Measurements from ENCODE around the gene PISD.

Gene PISD

DNA sequence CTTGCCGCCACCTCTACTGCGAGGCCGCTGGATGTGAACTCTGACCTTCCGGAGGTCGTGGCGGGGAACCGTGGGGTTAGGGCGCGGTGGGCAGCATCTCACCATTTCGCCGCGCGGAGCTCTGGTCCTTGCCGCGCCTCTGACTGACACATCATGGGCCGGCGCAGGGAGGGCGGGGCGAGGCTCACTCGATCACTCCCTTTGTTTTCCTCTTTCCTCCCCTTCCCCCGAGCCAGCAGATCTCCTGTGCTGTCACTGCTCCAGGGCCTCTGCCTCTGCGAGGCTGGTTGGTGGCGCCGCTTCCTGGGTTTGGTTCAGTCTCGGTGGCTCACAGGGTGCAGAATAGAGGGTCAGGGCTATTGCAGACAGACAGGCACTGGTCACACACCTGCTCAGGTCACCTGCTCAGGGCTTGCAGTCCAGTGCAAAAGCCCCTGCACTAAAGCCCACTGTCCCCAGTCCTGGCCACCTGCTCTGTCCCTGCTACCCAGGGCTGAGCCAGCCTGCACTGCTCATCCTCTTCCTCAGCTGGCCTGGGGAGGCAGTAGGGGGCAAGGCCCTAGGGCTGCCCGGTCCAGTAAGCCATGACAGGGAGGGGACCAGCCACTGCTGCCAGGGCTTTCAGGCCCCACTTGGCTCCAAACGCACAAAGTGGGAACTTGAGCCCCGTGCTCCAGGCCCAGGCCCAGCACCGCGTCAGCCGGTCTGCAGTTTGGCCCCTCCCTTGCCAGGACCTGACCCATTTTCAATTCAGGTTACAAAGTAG lies 36.2 kb downstream of the PISD start:
- DNase-seq (ENCODE audit: low read depth) = no peak

DNA sequence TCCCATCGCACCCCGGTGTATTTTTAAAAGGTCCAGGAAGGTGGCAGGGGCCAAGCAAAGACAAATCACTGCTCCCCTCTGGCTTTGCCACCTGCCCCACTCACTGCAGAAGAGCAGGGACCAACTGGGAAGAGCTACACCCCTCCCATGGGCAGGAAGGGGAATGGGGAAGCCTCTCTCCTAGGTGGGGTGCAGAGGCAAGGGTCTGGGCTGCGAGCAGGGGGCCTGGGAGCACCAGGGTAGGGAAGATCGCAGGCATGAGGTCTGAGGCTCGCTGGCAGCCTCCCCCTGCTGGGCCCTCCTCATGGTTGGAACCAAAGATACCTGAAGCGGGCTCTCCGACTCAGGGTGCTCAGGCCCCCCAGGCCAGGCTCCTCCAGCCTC lies 36.8 kb downstream of the PISD start:
- DNase-seq (ENCODE audit: low read depth) = no peak

DNA sequence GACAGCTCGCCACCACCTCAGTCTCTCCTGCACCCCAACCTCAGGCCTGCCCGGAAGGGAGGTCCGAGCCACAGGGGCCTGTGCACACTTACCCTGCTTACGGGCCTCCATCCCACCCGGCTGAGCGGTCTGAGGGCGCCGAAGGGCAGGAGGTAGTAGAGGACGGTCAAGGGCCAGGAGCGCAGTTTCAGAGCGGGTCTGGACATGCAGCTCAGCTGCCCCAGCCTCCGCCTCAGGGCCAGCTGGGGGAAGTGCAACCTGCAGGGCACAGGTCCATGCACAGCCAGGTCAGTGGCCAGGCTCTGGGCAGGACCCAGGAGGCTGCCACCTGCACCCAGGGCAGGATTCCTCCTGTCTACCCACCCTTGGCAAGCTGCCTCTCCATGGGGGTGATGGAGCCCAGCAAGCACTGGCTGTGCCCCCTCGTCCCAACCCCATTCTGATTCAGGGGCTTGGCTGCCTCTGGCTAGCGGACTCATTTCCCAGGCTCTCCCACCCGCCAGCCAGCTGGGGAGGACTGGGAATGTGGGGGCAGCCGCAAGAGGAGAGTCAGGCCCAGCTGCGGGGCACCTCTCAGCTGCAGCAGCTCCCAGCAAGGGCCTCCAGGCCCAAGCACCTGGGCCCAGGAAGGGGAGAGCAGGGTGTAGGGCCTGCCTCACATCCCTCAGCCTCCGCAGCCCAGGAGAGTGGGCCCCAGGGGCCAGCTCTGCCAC lies 38.3 kb downstream of the PISD start:
- no peak for DNase-seq (ENCODE audit: low read depth)

DNA sequence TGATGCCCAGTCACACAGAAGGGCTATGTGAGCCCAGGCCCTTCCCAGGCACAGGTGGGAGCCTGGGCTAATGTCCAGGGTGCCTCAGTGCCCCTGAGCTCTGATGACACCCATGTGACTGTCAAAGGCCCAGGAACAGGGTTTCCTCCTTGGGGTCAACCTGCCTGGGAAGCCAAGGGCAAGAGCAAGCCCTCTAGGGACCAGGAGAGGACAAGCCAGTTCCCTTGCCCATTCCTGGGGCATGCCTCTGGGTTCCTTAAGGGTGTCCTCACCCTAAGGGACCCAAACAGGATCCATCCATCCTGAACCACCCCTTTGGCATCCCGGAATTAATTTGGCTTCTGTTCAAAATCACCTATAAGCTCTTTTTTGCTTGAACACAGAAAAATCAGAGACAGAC lies 39.0 kb downstream of the PISD start:
- DNase-seq (ENCODE audit: low read depth) = no peak

- DNase-seq (ENCODE audit: low read depth) = no peak
These were observed 40.4 kb downstream of the PISD start for GRCh38 chr22:31621507-31622124.

GRCh38 chr22:31620756-31621480 lies 41.1 kb downstream of the PISD start:
- DNase-seq (ENCODE audit: low read depth) = no peak

GRCh38 chr22:31619611-31620300 lies 42.3 kb downstream of the PISD start:
- DNase-seq (ENCODE audit: low read depth) = no peak

DNA sequence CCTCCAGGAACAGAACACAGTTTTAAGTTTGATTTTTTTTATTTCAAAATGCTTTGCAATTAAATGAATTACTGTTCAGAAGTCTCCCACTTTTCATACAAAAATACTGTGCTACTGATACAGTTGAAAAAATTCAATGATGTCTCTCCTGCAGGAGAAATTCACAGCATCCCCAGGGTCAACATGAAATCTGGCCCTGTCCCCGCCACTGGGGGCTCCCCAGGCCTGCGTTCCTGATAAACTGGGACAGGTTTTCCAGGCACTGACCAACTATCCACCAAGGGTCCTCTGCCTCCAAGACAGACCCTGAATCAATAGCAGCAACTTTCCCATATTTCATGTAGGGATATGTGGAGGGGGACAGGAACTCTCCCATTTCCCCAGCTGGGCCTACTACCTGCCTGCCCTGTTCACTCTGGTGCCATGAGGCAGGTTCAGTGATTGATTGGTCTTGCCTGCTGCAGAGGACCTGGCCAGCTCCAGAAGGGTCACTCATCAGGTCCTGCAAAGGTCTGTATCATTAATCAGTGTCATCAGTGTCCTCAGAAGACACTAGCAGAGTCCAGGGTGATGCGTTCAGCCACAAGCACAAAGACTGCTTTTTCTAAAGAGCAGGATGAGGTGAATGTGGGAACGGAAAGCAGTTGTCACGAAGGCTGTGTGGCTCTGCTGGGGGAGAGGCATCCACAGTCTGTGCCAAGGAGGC lies 43.4 kb downstream of the PISD start:
- DNase-seq (ENCODE audit: low read depth) = no peak

- DNase-seq (ENCODE audit: low read depth) = no peak
These were observed 44.0 kb downstream of the PISD start for GRCh38 chr22:31618057-31618456.

GRCh38 chr22:31616315-31616980 lies 45.6 kb downstream of the PISD start:
- DNase-seq (ENCODE audit: low read depth) = no peak

DNA sequence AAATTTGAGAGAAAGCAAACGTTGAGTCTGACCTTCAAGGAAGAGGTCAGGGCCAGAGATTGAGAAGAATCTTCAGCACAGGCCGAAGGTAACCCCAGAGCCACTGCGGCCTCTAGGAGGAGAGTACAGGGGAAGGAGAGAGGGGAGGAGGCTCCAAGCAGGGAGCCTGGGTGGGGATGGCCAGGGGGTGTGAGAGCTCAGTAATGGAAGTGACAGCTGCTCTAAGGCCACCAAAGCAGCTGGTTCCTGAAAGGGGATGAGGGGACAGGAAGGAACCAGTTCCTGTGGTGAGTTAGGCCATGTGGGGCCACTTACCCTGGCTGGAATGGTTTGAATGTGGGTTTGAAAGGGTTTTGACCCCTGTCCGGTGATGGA lies 46.1 kb downstream of the PISD start:
- DNase-seq (ENCODE audit: low read depth) = no peak

GRCh38 chr22:31615491-31615860 lies 46.5 kb downstream of the PISD start:
- no peak for DNase-seq (ENCODE audit: low read depth)

DNA sequence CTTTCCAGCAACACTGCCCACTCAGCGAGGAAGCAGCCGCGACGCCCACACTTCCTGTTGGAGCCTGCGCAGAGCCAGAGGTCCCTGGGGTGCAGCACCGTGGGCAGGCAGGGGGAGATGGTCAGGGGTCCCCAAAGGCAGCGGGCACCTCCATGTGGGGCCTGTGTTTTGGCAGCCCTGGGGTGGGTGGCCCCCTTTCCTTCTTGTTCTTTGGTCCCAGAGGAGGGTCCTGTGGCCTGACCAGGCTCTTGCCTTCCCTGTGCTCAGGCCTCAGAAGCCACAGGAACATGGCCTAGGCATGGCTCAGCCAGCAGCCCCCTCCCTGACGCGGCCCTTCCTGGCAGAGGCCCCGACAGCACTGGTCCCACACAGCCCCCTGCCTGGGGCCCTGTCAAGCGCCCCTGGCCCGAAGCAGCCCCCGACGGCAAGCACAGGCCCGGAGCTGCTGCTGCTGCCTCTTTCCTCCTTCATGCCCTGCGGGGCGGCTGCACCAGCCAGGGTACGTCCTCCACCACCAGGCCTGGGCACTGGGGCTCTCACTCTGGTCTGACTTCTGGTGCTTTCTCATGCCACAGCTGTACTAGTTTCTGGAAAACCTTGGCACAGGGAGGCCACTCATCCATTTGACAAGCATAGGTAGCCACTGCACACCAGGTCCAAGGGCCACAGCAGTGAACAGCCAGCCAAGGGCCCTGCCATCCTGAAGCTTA lies 47.1 kb downstream of the PISD start:
- no peak for DNase-seq (ENCODE audit: low read depth)

GRCh38 chr22:31613904-31614296 lies 48.1 kb downstream of the PISD start:
- DNase-seq (ENCODE audit: low read depth) = no peak

DNA sequence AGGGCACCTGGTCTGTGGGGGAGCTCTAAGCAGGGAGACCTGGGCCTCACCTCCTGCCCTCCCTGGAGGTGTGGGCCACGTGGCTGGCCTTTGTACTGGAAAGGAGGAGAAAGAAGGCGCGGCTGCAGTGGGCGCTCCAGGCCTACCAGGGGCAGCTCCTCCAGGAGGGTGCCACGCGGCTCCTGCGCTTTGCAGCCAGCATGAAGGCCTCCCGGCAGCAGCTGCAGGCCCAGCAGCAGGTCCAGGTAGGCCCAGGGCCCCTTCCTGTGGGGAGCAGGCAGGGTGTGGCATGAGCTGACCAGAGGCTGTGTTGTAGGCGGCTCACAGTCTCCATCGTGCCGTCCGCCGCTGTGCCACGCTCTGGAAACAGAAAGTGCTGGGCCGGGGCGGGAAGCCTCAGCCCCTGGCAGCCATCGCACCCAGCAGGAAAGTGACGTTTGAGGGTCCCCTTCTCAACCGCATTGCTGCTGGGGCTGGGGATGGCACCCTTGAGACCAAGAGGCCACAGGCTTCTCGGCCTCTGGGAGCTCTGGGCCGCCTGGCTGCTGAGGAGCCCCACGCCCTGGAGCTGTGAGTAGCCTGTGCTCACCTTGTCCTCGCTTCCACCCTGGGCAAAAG lies 48.6 kb downstream of the PISD start:
- DNase-seq (ENCODE audit: low read depth) = no peak

DNA sequence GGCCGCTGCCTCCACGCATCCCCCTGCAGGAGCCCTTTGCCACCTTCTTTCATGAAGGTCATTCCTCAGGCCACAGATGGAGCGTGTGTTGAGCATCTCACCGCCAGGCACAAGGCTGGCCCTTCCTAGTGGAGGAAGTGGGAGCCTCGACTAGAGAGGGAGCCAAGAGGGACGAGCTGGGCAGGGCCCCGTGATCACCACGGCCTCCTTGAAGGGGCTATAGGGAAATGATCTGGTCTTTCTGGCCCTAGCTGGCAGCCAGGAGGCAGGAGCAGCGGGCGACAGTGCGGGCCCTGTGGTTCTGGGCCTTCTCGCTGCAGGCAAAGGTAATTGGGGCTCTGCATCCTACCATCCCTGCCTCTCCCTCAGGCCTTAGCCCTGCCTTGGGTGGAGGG lies 49.1 kb downstream of the PISD start:
- DNase-seq (ENCODE audit: low read depth) = no peak

DNA sequence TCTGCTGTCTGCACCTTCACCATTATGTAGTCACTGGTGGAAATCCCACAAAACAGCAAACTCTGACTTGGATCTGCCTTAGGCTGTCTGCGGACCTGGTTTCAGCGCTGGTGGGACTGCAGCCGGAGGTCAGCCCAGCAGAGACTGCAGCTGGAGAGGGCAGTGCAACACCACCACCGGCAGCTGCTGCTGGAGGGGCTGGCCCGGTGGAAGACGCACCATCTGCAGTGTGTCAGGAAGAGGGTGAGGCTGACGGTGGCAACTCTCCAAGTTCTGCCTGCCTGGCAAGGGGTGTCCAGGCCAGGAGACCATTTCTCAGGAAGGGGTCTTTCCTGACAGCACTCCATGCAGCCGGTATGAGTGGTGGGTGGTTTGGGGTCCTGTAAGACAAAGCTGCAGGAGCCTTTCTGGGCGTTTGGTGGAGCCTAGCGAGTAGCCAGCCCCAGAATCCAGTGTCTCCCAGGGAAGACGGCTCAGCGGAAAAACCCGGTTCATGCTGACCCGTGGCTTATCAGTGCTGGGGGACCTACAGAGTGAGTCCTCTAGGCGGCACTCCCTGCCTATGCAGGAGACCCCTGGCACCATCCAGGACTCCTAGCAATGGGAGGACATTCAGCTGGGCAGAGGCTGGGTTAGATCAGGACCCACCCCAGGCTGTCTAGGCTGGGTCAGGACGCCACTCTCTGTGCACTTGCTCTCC lies 50.8 kb downstream of the PISD start:
- DNase-seq (ENCODE audit: low read depth) = no peak

- DNase-seq (ENCODE audit: low read depth) = no peak
These were observed 51.4 kb downstream of the PISD start for GRCh38 chr22:31610611-31611010.

DNA sequence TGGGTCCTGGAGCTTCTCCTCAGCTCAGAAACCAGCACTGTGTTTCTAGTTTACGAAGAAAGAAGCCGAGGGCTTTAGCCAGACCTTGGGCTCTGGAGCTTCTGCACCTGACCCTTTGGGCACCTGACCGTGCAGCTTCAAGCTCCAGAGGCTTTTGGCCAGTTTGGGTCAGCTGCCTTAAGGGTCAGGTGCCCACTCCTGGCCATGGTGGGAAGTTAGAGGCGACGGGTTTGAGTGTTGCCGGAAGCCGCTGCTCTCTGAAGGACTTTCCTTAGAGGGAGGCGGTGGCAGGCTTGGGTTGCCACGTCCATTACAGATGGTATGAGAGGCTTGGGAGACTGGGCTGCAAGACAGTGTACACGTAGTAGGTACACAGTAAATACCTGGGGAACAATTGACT lies 52.3 kb downstream of the PISD start:
- no peak for DNase-seq (ENCODE audit: low read depth)
